ENCODE data around the gene JDP2.
"Not testable (repeated sequence)": the region's sequence is repeated elsewhere in the genome, so short reads cannot be mapped to it uniquely, and the experiment has no call there.

Gene JDP2

GRCh38 chr14:75427482-75428229 is at the start of gene JDP2:
Gene JDP2, plus strand, starts transcription at chr14:75428022. Its CDS starts 9,899 bp downstream, at chr14:75437921.
- peak; percentile 5 to 14 for DNase-seq (ENCODE audit: extremely low read depth in 1 of 2, low read depth in 1 of 2)

- DNase-seq (ENCODE audit: extremely low read depth in 1 of 2, low read depth in 1 of 2): no peak
Measured at GRCh38 chr14:75379246-75379929, 48.4 kb upstream of the JDP2 start.

GRCh38 chr14:75379930-75380270 is 47.9 kb upstream of the JDP2 start:
- no peak for DNase-seq (ENCODE audit: extremely low read depth in 1 of 2, low read depth in 1 of 2)

- no peak for DNase-seq (ENCODE audit: extremely low read depth in 1 of 2, low read depth in 1 of 2)
Measured at GRCh38 chr14:75380656-75381055, 47.2 kb upstream of the JDP2 start.

- DNase-seq (ENCODE audit: extremely low read depth in 1 of 2, low read depth in 1 of 2): no peak
Measured at GRCh38 chr14:75381642-75382041, 46.2 kb upstream of the JDP2 start.

GRCh38 chr14:75383219-75383618 is 44.6 kb upstream of the JDP2 start:
- not testable (repeated sequence) for DNase-seq (ENCODE audit: extremely low read depth in 1 of 2, low read depth in 1 of 2)

GRCh38 chr14:75383721-75384120 is 44.1 kb upstream of the JDP2 start:
- no peak for DNase-seq (ENCODE audit: extremely low read depth in 1 of 2, low read depth in 1 of 2)

- no peak for DNase-seq (ENCODE audit: extremely low read depth in 1 of 2, low read depth in 1 of 2)
Measured at GRCh38 chr14:75389679-75390078, 38.1 kb upstream of the JDP2 start.

GRCh38 chr14:75390183-75390582 is 37.6 kb upstream of the JDP2 start:
- DNase-seq (ENCODE audit: extremely low read depth in 1 of 2, low read depth in 1 of 2): no peak

GRCh38 chr14:75391953-75392352 is 35.9 kb upstream of the JDP2 start:
- DNase-seq (ENCODE audit: extremely low read depth in 1 of 2, low read depth in 1 of 2): no peak

- DNase-seq (ENCODE audit: extremely low read depth in 1 of 2, low read depth in 1 of 2): no peak
Measured at GRCh38 chr14:75392686-75393641, 34.9 kb upstream of the JDP2 start.

GRCh38 chr14:75393794-75394193 is 34.0 kb upstream of the JDP2 start:
- DNase-seq (ENCODE audit: extremely low read depth in 1 of 2, low read depth in 1 of 2): no peak

GRCh38 chr14:75395862-75396261 is 32.0 kb upstream of the JDP2 start:
- DNase-seq (ENCODE audit: extremely low read depth in 1 of 2, low read depth in 1 of 2): no peak

GRCh38 chr14:75399321-75399720 is 28.5 kb upstream of the JDP2 start:
- no peak for DNase-seq (ENCODE audit: extremely low read depth in 1 of 2, low read depth in 1 of 2)

- DNase-seq (ENCODE audit: extremely low read depth in 1 of 2, low read depth in 1 of 2): no peak
Measured at GRCh38 chr14:75399843-75400775, 27.7 kb upstream of the JDP2 start.

GRCh38 chr14:75401361-75401760 is 26.5 kb upstream of the JDP2 start:
- no peak for DNase-seq (ENCODE audit: extremely low read depth in 1 of 2, low read depth in 1 of 2)

GRCh38 chr14:75402867-75403413 is 24.9 kb upstream of the JDP2 start:
- no peak for DNase-seq (ENCODE audit: extremely low read depth in 1 of 2, low read depth in 1 of 2)

- no peak for DNase-seq (ENCODE audit: extremely low read depth in 1 of 2, low read depth in 1 of 2)
Measured at GRCh38 chr14:75404847-75405246, 23.0 kb upstream of the JDP2 start.

GRCh38 chr14:75406102-75406501 is 21.7 kb upstream of the JDP2 start:
- no peak for DNase-seq (ENCODE audit: extremely low read depth in 1 of 2, low read depth in 1 of 2)

GRCh38 chr14:75406856-75407255 is 21.0 kb upstream of the JDP2 start:
- no peak for DNase-seq (ENCODE audit: extremely low read depth in 1 of 2, low read depth in 1 of 2)

Measured in activated CD8-positive, alpha-beta memory T cell treated with anti-CD3 and anti-CD28 coated beads for 1 hour (primary cell).